Progenitor cell of endocrine pancreas (in vitro differentiated cells): Measurements from ENCODE around the gene TCF12. TPM values are rescaled to one million over a fixed set of nuclear protein-coding genes. Genes with fewer than 3 reads are reported as not detected.
A peak's percentile ranks its signal among the peaks of the same experiment; 100 is the strongest.

ENCODE experiments used
- DNase-seq: peaks from one replicate; pipeline ENCODE4 v3.0.0; 2021; ENCODE audit warnings: low spot score; ENCODE audit not compliant: unreplicated experiment
- H3K27ac Mint-ChIP-seq: 2 replicates; pipeline ENCODE4 v1.8.0; 2021; ENCODE audit warnings: mild to moderate bottlenecking, moderate library complexity, mixed read lengths
- H3K27me3 Mint-ChIP-seq: 2 replicates; pipeline ENCODE4 v1.8.0; 2021; ENCODE audit warnings: mixed read lengths
- H3K36me3 Mint-ChIP-seq: 2 replicates; pipeline ENCODE4 v1.8.0; 2022; ENCODE audit warnings: mixed read lengths; ENCODE audit not compliant: insufficient read depth
- H3K4me1 Mint-ChIP-seq: 2 replicates; pipeline ENCODE4 v1.8.0; 2021; ENCODE audit warnings: low read depth, mixed read lengths
- H3K4me3 Mint-ChIP-seq: 2 replicates; pipeline ENCODE4 v1.8.0; 2021; ENCODE audit warnings: low read depth, mild to moderate bottlenecking, moderate library complexity, mixed read lengths
- H3K9me3 Mint-ChIP-seq: 2 replicates; pipeline ENCODE4 v1.8.0; 2021; ENCODE audit warnings: low read depth, mixed read lengths
- total RNA-seq: library from RNA; stranded (reverse); gene quantifications from 2 replicates; pipeline ENCODE4 v1.2.1, GENCODE V29; 2021
- TF ChIP-seq, protein P1 (sequence below): fragments of 200-600 bp; sonication (generic); IDR thresholded peaks from one replicate; pipeline ENCODE4 v1.5.0; 2021; ENCODE audit warnings: antibody characterized with exemption, mild to moderate bottlenecking; ENCODE audit not compliant: unreplicated experiment

Gene TCF12
- total RNA-seq, 1 donor from 2014 or later, result 164 TPM

- Mint-ChIP-seq H3K4me1 (peaks cover 7% of the 10 kb centered on the region), H3K36me3 (peaks cover 19% of the 10 kb centered on the region), H3K27me3 (no peaks in the 10 kb centered on the region), H3K27ac (no peak overlapping the region), H3K9me3 (no peaks in the 10 kb centered on the region), H3K4me3 (no peak overlapping the region)
- TF ChIP-seq, protein P1, sequence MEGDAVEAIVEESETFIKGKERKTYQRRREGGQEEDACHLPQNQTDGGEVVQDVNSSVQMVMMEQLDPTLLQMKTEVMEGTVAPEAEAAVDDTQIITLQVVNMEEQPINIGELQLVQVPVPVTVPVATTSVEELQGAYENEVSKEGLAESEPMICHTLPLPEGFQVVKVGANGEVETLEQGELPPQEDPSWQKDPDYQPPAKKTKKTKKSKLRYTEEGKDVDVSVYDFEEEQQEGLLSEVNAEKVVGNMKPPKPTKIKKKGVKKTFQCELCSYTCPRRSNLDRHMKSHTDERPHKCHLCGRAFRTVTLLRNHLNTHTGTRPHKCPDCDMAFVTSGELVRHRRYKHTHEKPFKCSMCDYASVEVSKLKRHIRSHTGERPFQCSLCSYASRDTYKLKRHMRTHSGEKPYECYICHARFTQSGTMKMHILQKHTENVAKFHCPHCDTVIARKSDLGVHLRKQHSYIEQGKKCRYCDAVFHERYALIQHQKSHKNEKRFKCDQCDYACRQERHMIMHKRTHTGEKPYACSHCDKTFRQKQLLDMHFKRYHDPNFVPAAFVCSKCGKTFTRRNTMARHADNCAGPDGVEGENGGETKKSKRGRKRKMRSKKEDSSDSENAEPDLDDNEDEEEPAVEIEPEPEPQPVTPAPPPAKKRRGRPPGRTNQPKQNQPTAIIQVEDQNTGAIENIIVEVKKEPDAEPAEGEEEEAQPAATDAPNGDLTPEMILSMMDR, result no peak
- no peak for DNase-seq
Observed at GRCh38 chr15:57167821-57168395, 249.5 kb downstream of the TCF12 start.

DNA sequence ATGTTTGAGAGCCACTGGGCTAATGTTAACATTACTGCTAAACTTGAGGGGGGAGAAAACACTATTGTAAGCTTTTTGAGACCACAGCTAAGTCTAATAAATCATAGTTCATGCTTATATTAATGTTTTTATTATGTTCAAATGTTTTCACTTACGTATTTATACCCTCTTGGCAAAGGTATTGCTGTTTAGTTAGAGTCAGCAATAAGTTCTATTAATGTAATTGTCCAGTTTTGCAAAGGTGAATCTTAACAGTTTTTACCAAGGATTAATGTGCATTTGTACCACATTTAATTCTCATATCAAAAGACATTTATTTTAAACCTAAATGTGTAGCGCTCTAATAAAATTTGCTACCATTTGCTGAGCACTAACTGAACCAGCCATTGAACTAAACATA is 251.2 kb downstream of the TCF12 start:
- Mint-ChIP-seq H3K27ac (no peak overlapping the region), H3K27me3 (no peaks in the 10 kb centered on the region), H3K4me3 (no peak overlapping the region), H3K4me1 (peaks cover 7% of the 10 kb centered on the region), H3K9me3 (no peaks in the 10 kb centered on the region), H3K36me3 (peaks cover 15% of the 10 kb centered on the region)
- TF ChIP-seq, protein P1, result no peak
- no peak for DNase-seq

GRCh38 chr15:57171426-57171825 is 253.0 kb downstream of the TCF12 start:
- TF ChIP-seq, protein P1, result no peak
- Mint-ChIP-seq H3K4me1 (peaks cover 7% of the 10 kb centered on the region), H3K4me3 (no peak overlapping the region)

GRCh38 chr15:57172925-57173324 is 254.5 kb downstream of the TCF12 start:
- Mint-ChIP-seq H3K27ac (no peak overlapping the region), H3K4me3 (no peak overlapping the region), H3K9me3 (no peaks in the 10 kb centered on the region), H3K27me3 (no peaks in the 10 kb centered on the region), H3K36me3 (peaks cover 15% of the 10 kb centered on the region), H3K4me1 (peaks cover 5% of the 10 kb centered on the region)
- no peak for DNase-seq
- TF ChIP-seq, protein P1, result no peak

More at GRCh38 chr15:57171426-57171825, 253.0 kb downstream of the TCF12 start:
- H3K27ac Mint-ChIP-seq, result no peak overlapping the region
- DNase-seq, result no peak
- no peaks in the 10 kb centered on the region for H3K9me3 Mint-ChIP-seq
- no peaks in the 10 kb centered on the region for H3K27me3 Mint-ChIP-seq
- H3K36me3 Mint-ChIP-seq, result peaks cover 14% of the 10 kb centered on the region

DNA sequence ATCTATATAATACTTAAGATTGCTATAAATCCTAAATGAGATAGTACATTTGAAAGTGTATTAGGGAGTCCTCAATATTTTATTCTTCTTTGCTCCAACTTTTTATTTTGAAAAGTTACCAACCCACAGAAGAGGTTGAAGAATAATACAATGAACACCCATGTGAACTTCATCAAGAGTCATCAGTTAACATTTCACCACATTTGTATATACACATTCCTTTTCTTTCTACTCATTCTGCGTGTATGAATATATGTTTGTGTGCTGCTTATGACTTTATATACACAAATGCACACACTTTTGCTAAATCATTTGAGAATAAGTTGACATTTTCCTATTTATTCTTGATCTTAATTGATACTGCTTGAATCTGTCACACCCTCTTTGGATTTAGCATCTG is 264.6 kb downstream of the TCF12 start:
- H3K4me1 Mint-ChIP-seq, result peaks cover 29% of the 10 kb centered on the region
- peak overlapping the region; percentile 14 for H3K27ac Mint-ChIP-seq
- H3K9me3 Mint-ChIP-seq, result peaks cover 13% of the 10 kb centered on the region
- peaks cover 28% of the 10 kb centered on the region for H3K36me3 Mint-ChIP-seq
- no peak overlapping the region for H3K4me3 Mint-ChIP-seq
- TF ChIP-seq, protein P1, result no peak
- H3K27me3 Mint-ChIP-seq, result no peaks in the 10 kb centered on the region
- DNase-seq, result no peak
